IPS-20b (cell line): ENCODE measurements around the gene ZBED1.
"Not testable (repeated sequence)": the region's sequence is repeated elsewhere in the genome, so short reads cannot be mapped to it uniquely, and the experiment has no call there.

Source experiments
- H3K27ac ChIP-seq: one replicate; pipeline ENCODE4 v1.5.1; 2013; ENCODE audit warnings: low read length
- H3K27me3 ChIP-seq: 2 replicates; pipeline ENCODE4 v1.6.1; 2013; ENCODE audit warnings: mild to moderate bottlenecking, low read length, inconsistent platforms; ENCODE audit not compliant: insufficient read depth
- H3K36me3 ChIP-seq: 2 replicates; pipeline ENCODE4 v1.6.1; 2013; ENCODE audit warnings: low read depth, mild to moderate bottlenecking, inconsistent platforms, low read length, moderate library complexity; ENCODE audit not compliant: insufficient read depth
- H3K4me1 ChIP-seq: 2 replicates; pipeline ENCODE4 v1.6.1; 2013; ENCODE audit warnings: mild to moderate bottlenecking, control low read depth, inconsistent platforms, low read length, moderate library complexity; ENCODE audit not compliant: insufficient read depth
- H3K4me3 ChIP-seq: 2 replicates; pipeline ENCODE4 v1.5.1; 2013; ENCODE audit warnings: mild to moderate bottlenecking, low read length, inconsistent platforms
- H3K9ac ChIP-seq: 2 replicates; pipeline ENCODE4 v1.6.1; 2013; ENCODE audit warnings: low read depth, mild to moderate bottlenecking, inconsistent platforms, low read length, moderate library complexity
- H3K9me3 ChIP-seq: 2 replicates; pipeline ENCODE4 v1.6.1; 2013; ENCODE audit warnings: mild to moderate bottlenecking, low read depth, low read length, inconsistent platforms; ENCODE audit not compliant: insufficient read depth

Gene ZBED1

DNA sequence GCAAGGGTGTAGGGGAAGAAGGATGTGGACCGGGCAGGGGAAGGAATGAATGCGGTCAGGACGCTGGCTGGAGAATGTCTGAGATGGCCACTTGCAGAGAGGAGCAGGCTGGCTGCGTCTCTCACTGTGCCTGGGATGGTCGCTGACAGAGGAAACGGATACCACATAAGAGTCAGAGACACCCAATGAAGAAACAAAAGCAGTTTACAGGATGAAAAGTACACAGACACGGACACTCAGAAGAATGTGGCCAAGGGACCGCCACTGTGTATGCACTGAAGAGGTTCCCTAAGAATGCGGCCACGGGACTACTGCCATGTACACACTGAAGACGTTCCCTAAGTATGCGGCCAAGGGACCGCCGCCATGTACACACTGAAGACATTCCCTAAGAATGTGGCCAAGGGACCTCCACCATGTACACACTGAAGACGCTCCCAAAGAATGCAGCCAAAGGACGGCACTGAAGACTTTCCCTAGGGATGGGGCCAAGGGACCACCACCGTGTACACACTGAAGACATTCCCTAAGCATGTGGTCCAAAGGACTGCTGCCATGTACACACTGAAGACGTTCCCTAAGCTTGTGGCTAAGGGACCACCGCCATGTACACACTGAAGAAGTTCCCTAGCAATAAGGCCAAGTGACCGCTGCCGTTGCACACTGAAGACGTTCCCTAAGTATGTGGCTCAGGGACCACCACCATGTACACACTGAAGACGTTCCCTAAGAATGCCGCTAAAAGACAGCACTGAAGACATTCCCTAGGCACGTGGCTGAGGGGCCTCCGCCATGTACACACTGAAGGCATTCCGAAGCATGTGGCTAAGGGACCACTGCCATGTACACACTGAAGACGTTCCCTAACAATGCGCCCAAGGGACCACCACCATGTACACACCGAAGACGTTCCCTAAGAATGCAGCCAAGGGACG lies 32.2 kb downstream of the ZBED1 start:
- H3K9me3 ChIP-seq, result peaks cover 50% of the 10 kb centered on the region
- no peaks in the 10 kb centered on the region for H3K27me3 ChIP-seq
- H3K36me3 ChIP-seq, result peaks cover 25% of the 10 kb centered on the region; the same call in 1 of the 2 replicates

DNA sequence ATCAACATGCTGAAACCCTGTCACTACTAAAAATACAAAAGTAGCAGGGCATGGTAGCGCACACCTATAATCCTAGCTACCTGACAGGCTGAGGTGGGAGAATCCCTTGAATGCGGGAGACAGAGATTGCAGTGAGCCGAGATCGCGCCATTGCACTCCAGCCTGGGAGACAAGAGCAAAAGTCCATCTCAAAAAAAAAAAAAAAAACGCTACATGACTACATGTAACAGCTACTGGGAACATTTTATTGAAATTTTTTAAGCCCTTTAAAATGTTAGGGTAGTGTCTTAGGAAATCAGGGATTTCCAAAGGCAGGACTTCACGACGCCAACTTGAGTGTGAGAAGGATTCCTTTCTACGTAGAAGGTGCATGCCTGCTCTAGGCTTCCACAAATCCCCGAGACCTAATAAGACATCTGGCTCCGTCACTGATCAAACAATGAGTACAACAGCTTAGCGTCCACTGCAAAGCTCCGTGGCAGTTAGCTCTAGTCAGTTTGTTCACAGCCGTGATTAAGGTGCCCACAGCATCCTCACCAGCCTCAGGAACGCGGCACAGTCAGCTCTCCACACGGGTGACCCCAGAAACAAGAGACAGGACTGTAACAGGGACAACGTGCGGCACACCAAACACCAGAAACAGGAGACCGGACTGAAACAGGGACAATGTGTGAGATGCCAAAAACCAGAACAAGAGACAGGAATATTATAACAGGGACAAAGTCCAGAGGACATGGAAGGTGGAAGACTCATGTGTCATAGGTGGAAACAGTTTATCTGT lies 33.7 kb downstream of the ZBED1 start:
- H3K4me1 ChIP-seq, result no peaks in the 10 kb centered on the region; the same call in 1 of the 2 replicates
- H3K27ac ChIP-seq, result no peak overlapping the region
- H3K36me3 ChIP-seq, result peaks cover 25% of the 10 kb centered on the region; the same call in 1 of the 2 replicates
- H3K9ac ChIP-seq, result no peak overlapping the region
- H3K9me3 ChIP-seq, result peaks cover 59% of the 10 kb centered on the region
- H3K4me3 ChIP-seq, result no peak overlapping the region
- no peaks in the 10 kb centered on the region for H3K27me3 ChIP-seq

More for the DNA sequence above, 32.2 kb downstream of the ZBED1 start:
- H3K4me3 ChIP-seq, result no peak overlapping the region
- no peaks in the 10 kb centered on the region for H3K4me1 ChIP-seq
- H3K27ac ChIP-seq, result no peak overlapping the region
- H3K9ac ChIP-seq, result no peak overlapping the region

- H3K36me3 ChIP-seq, result peaks cover 25% of the 10 kb centered on the region; the same call in 1 of the 2 replicates
- H3K4me1 ChIP-seq, result no peaks in the 10 kb centered on the region; the same call in 1 of the 2 replicates
- no peak overlapping the region for H3K9ac ChIP-seq
- H3K9me3 ChIP-seq, result peaks cover 54% of the 10 kb centered on the region
- H3K27ac ChIP-seq, result no peak overlapping the region
- no peak overlapping the region for H3K4me3 ChIP-seq
- no peaks in the 10 kb centered on the region for H3K27me3 ChIP-seq
These were observed 36.1 kb downstream of the ZBED1 start for GRCh38 chrX:2464677-2465166.

DNA sequence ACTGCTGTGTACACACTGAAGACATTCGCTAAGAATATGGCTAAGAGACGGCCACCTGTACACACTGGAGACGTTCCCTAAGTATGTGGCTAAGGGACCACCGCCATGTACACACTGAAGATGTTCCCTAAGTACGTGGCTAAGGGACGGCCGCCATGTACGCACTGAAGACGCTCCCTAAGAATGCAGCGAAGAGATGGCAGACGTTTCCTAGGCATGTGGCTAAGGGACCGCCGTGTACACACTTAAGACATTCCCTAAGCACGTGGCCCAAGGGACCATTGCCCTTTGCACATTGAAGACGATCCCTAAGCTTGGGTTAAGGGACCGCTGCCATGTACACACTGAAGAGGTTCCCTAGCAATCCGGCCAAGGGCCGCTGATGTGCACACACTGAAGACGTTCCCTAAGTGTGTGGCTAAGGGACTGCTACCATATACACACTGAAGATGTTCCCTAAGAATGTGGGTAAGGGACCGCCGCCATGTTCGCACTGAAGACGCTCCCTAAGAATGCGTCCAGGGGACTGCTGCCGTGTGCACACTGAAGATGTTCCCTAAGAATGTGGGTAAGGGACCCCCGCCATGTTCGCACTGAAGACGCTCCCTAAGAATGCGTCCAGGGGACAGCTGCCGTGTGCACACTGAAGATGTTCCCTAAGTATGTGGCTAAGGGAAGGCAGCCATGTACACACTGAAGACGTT lies 36.7 kb downstream of the ZBED1 start:
- Histone ChIP-seq H3K4me1 (no peaks in the 10 kb centered on the region; the same call in 1 of the 2 replicates), H3K9ac (no peak overlapping the region), H3K36me3 (peaks cover 25% of the 10 kb centered on the region; the same call in 1 of the 2 replicates), H3K27ac (no peak overlapping the region), H3K4me3 (no peak overlapping the region), H3K27me3 (no peaks in the 10 kb centered on the region), H3K9me3 (peaks cover 49% of the 10 kb centered on the region)

DNA sequence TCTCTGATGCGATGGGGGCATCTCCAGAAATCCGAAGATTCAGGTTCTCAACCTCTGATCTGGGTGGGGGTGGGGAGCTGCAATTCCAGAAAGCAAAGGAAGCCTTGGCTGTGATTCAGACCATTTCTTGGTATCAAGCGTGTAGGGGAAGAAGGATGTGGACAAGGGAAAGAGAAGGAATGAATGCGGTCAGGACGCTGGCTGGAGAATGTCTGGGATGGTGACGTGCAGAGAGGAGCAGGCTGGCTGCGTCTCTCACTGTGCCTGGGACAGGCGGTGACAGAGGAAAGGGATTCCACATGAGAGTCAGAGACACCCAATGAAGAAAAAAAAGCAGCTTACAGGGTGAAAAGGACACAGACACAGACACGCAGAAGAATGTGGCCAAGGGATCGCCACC lies 37.3 kb downstream of the ZBED1 start:
- H3K27ac ChIP-seq, H3K9ac ChIP-seq, H3K4me3 ChIP-seq: not testable (repeated sequence)

GRCh38 chrX:2462780-2463179 lies 38.0 kb downstream of the ZBED1 start:
- H3K27me3 ChIP-seq, result no peaks in the 10 kb centered on the region
- no peaks in the 10 kb centered on the region; the same call in 1 of the 2 replicates for H3K4me1 ChIP-seq
- no peak overlapping the region for H3K4me3 ChIP-seq
- H3K9ac ChIP-seq, result no peak overlapping the region
- no peak overlapping the region for H3K27ac ChIP-seq
- H3K9me3 ChIP-seq, result peaks cover 38% of the 10 kb centered on the region
- peaks cover 25% of the 10 kb centered on the region; the same call in 1 of the 2 replicates for H3K36me3 ChIP-seq

More for the DNA sequence above, 37.3 kb downstream of the ZBED1 start:
- Histone ChIP-seq H3K36me3 (peaks cover 25% of the 10 kb centered on the region; the same call in 1 of the 2 replicates), H3K9me3 (peaks cover 42% of the 10 kb centered on the region)
- H3K27me3 ChIP-seq, H3K4me1 ChIP-seq: not testable (repeated sequence)

GRCh38 chrX:2462074-2462473 lies 38.7 kb downstream of the ZBED1 start:
- Histone ChIP-seq H3K27me3 (no peaks in the 10 kb centered on the region), H3K4me1 (no peaks in the 10 kb centered on the region; the same call in 1 of the 2 replicates), H3K9ac (no peak overlapping the region), H3K27ac (no peak overlapping the region), H3K36me3 (peaks cover 21% of the 10 kb centered on the region; the same call in 1 of the 2 replicates), H3K9me3 (peaks cover 38% of the 10 kb centered on the region), H3K4me3 (no peak overlapping the region)

GRCh38 chrX:2461711-2462016 lies 39.1 kb downstream of the ZBED1 start:
- no peak overlapping the region for H3K27ac ChIP-seq
- peaks cover 19% of the 10 kb centered on the region; the same call in 1 of the 2 replicates for H3K36me3 ChIP-seq
- H3K4me1 ChIP-seq, result no peaks in the 10 kb centered on the region; the same call in 1 of the 2 replicates
- H3K9ac ChIP-seq, result no peak overlapping the region
- no peaks in the 10 kb centered on the region for H3K27me3 ChIP-seq
- H3K4me3 ChIP-seq, result no peak overlapping the region
- peaks cover 37% of the 10 kb centered on the region for H3K9me3 ChIP-seq

DNA sequence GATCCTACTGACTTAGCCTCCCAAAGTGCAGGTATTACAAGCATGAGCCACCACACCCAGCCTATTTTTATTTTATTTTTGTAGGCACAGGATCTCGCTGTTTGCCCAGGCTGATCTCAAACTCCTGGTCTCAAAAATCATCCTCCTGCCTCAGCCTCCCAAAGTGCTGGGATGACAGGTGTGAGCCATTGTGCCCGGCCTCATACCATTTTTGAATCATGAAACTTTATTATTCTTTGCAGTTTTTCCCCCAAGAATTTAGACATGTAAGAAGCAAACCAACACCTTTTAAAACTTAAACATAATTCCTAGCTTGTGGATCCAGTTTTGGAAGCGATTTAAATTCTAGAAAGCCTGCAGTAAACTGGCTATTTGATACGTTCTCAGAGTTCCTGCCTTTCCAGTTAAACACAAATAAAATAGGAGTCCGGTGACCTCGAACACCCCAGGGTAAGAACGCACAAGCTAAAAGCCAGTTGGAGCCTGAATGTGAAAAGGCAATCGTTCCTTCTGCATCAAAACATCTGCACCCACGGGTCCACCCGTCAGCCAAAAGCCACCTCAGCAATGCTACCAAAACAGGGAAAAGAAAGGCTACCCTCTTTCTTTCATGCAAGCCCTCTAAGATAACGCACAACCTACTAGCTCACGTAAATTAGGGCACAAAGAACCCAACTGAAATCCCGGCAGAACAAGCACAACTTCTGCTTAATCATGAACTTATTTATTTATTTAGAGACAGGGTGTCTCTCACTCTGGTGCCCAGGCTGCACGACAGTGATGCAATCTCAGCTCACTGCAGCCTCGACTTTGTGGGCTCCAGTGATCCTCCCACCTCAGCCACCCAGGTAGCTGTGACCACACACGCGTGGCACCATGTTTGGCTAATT lies 39.7 kb downstream of the ZBED1 start:
- not testable (repeated sequence) for H3K4me3 ChIP-seq, H3K9ac ChIP-seq, H3K27ac ChIP-seq, H3K27me3 ChIP-seq, H3K4me1 ChIP-seq
- Histone ChIP-seq H3K36me3 (peaks cover 17% of the 10 kb centered on the region; the same call in 1 of the 2 replicates), H3K9me3 (peaks cover 31% of the 10 kb centered on the region)

GRCh38 chrX:2460048-2460447 lies 40.7 kb downstream of the ZBED1 start:
- H3K27ac ChIP-seq, H3K9ac ChIP-seq, H3K36me3 ChIP-seq, H3K27me3 ChIP-seq, H3K4me1 ChIP-seq, H3K4me3 ChIP-seq: not testable (repeated sequence)
- peaks cover 22% of the 10 kb centered on the region for H3K9me3 ChIP-seq
